Osteoblast (primary cell): ENCODE measurements around the gene UBE2J1. TPM values are rescaled to one million over a fixed set of nuclear protein-coding genes. Genes with fewer than 3 reads are reported as not detected.

ENCODE experiments used
- DNase-seq: peaks from one replicate; pipeline ENCODE4 v3.0.0; 2011; ENCODE audit warnings: low spot score, mixed read lengths; ENCODE audit not compliant: insufficient read length; ENCODE audit errors: missing footprints
- H2AFZ ChIP-seq: 2 replicates; pipeline ENCODE4 v1.6.0; 2011; ENCODE audit warnings: mild to moderate bottlenecking, low read length
- H3K27ac ChIP-seq: 2 replicates; pipeline ENCODE4 v1.5.1; 2011; ENCODE audit warnings: mild to moderate bottlenecking, low read depth, low read length, moderate library complexity
- H3K27me3 ChIP-seq: 2 replicates; pipeline ENCODE4 v1.6.0; 2012; ENCODE audit warnings: mild to moderate bottlenecking, control low read depth, inconsistent platforms, low read length, moderate library complexity; ENCODE audit not compliant: insufficient read depth
- H3K36me3 ChIP-seq: 2 replicates; pipeline ENCODE4 v1.5.1; 2011; ENCODE audit warnings: mild to moderate bottlenecking, low read length, control low read depth, moderate library complexity; ENCODE audit not compliant: insufficient read depth
- H3K4me1 ChIP-seq: 2 replicates; pipeline ENCODE4 v1.5.1; 2011; ENCODE audit warnings: mild to moderate bottlenecking, low read length, control low read depth, moderate library complexity; ENCODE audit not compliant: insufficient read depth
- H3K4me2 ChIP-seq: 2 replicates; pipeline ENCODE4 v1.6.0; 2011; ENCODE audit warnings: mild to moderate bottlenecking, low read length; ENCODE audit not compliant: insufficient read depth
- H3K4me3 ChIP-seq: fragments of 200-600 bp; sonication (generic); 3 replicates; pipeline ENCODE4 v1.5.1; 2012; ENCODE audit warnings: mild to moderate bottlenecking, low read length, inconsistent platforms; ENCODE audit not compliant: insufficient read depth
- H3K79me2 ChIP-seq: 2 replicates; pipeline ENCODE4 v1.6.0; 2012; ENCODE audit warnings: mild to moderate bottlenecking, low read length, control low read depth, inconsistent platforms; ENCODE audit not compliant: insufficient read depth
- H3K9me3 ChIP-seq: 2 replicates; pipeline ENCODE4 v1.5.1; 2011; ENCODE audit warnings: low read depth, low read length, control low read depth
- H4K20me1 ChIP-seq: 2 replicates; pipeline ENCODE4 v1.6.0; 2012; ENCODE audit warnings: mild to moderate bottlenecking, low read length, control low read depth; ENCODE audit not compliant: insufficient read depth
- total RNA-seq: library from RNA; depleted of rRNA; stranded (reverse); fragments of >200 nt; gene quantifications from 2 replicates; pipeline ENCODE4 v1.2.3, GENCODE V29; 2012
- TF ChIP-seq, protein P1 (sequence below): IDR thresholded peaks from 2 replicates; pipeline ENCODE4 v1.5.1; 2011; ENCODE audit warnings: mild to moderate bottlenecking, low read depth, low read length, moderate library complexity; ENCODE audit errors: extremely low read depth

Gene UBE2J1
- total RNA-seq, 1 donor = 44.5 TPM

DNA sequence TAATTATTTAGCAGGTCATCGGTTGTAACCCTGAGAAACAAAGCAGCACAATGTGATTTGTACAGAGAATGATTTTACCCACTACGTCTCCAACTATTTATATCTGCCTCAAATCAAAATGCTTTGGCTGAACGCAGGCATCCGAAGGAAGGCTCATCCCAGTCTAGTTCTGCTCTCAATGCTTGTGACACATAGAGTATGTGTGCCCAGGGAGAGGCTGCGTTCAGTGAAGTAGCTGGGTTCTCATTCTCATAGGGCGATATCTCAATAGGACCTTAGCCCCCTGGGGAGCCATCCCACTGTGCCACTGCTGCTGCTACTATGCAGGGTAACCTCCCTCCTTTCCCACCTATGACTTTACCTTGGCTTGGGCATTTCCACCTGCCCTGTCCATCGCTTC lies 37.8 kb downstream of the UBE2J1 start:
- no peak overlapping the region for H3K4me3 ChIP-seq
- peaks cover 5% of the 10 kb centered on the region for H3K27me3 ChIP-seq
- no peaks in the 10 kb centered on the region for H3K79me2 ChIP-seq
- peaks cover 12% of the 10 kb centered on the region for H4K20me1 ChIP-seq
- H2AFZ ChIP-seq = no peak overlapping the region
- peaks cover 28% of the 10 kb centered on the region for H3K4me1 ChIP-seq
- H3K27ac ChIP-seq = no peak overlapping the region
- H3K9me3 ChIP-seq = no peaks in the 10 kb centered on the region
- TF ChIP-seq, protein P1, sequence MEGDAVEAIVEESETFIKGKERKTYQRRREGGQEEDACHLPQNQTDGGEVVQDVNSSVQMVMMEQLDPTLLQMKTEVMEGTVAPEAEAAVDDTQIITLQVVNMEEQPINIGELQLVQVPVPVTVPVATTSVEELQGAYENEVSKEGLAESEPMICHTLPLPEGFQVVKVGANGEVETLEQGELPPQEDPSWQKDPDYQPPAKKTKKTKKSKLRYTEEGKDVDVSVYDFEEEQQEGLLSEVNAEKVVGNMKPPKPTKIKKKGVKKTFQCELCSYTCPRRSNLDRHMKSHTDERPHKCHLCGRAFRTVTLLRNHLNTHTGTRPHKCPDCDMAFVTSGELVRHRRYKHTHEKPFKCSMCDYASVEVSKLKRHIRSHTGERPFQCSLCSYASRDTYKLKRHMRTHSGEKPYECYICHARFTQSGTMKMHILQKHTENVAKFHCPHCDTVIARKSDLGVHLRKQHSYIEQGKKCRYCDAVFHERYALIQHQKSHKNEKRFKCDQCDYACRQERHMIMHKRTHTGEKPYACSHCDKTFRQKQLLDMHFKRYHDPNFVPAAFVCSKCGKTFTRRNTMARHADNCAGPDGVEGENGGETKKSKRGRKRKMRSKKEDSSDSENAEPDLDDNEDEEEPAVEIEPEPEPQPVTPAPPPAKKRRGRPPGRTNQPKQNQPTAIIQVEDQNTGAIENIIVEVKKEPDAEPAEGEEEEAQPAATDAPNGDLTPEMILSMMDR = no peak
- no peak overlapping the region for H3K4me2 ChIP-seq
- no peak for DNase-seq
- H3K36me3 ChIP-seq = peaks cover 4% of the 10 kb centered on the region

DNA sequence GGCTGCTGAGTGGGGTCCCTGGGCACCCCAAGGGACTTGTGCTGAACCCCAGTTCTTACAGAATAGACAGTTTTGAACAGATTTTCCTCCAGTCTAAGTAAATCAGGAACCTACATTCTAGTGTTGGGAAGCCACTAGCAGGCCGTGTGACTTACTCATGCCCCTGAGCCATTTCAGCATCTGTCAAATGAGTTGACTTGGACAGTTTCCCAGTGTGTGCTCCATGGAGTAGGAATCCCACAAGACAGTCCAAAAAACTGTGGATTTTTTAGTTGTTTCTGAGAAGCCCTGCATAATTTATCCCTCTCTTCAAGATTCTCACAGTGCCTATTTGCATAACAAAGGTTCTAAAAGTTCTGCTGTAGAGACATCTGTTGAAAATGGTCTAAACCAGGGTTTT lies 39.5 kb downstream of the UBE2J1 start:
- no peak overlapping the region for H2AFZ ChIP-seq
- peaks cover 12% of the 10 kb centered on the region for H4K20me1 ChIP-seq
- peaks cover 28% of the 10 kb centered on the region for H3K4me1 ChIP-seq
- peak; percentile 83 for DNase-seq
- H3K27me3 ChIP-seq = peaks cover 22% of the 10 kb centered on the region
- no peak overlapping the region for H3K4me3 ChIP-seq
- TF ChIP-seq, protein P1 = no peak
- no peaks in the 10 kb centered on the region for H3K9me3 ChIP-seq
- H3K4me2 ChIP-seq = no peak overlapping the region
- peaks cover 4% of the 10 kb centered on the region for H3K36me3 ChIP-seq
- H3K27ac ChIP-seq = no peak overlapping the region
- no peaks in the 10 kb centered on the region for H3K79me2 ChIP-seq

DNA sequence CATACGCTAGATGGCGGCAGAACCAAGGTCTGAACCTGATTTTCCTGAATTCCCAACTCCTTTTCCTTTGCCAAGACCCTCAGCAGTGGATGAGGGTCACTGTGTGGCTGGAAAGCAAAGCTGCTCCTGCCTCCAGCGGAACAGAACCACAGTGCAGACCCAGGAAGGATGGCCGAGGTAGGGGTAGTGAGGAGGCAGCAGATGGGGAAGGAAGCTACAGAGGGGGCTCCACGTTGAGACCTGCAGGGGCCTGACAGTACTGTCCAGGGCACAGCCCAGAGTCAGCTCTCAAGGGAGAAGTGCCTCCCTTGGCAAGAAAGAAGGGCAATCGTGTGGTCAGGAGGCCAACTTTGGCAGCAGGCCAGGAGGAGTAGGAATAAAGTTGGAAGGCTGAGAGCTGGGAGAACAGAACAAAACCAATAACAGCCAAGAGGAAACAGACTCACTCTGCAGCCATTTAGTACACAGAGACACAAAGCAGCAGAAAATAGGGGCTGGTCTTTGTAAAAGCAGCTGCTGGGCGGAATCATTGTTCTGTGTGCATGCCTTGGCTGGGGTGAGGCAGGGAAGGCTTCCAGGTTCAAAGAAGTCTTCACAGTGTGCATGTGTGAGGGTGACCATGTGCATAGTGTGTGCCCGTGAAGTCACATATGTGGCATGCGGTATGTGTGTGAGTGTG lies 40.5 kb downstream of the UBE2J1 start:
- H3K36me3 ChIP-seq = peaks cover 4% of the 10 kb centered on the region
- peaks cover 27% of the 10 kb centered on the region for H3K27me3 ChIP-seq
- DNase-seq = peak; percentile 72
- H3K79me2 ChIP-seq = no peaks in the 10 kb centered on the region
- peak overlapping the region; percentile 25 for H3K4me2 ChIP-seq
- H2AFZ ChIP-seq = no peak overlapping the region
- H3K27ac ChIP-seq = no peak overlapping the region
- H3K4me1 ChIP-seq = peaks cover 28% of the 10 kb centered on the region
- H3K9me3 ChIP-seq = no peaks in the 10 kb centered on the region
- TF ChIP-seq, protein P1 = peak; percentile 58
- H3K4me3 ChIP-seq = no peak overlapping the region
- H4K20me1 ChIP-seq = peaks cover 12% of the 10 kb centered on the region

DNA sequence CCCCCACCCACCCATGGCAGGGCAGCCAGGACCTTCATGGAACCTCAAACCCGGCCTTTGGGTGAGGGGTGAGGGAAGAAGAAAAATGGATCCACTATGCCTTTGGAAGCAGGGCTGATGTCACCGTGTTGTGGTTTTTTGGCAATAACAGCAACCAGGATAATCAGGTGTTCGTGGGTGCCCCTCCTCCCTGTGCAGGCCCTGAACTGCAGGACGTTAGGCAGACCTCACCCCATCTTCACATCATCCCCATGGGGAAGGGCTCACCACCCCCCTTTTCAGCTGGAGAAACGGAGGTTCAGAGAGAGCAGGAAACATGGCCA lies 41.0 kb downstream of the UBE2J1 start:
- Histone ChIP-seq H3K27ac (no peak overlapping the region), H3K27me3 (peaks cover 31% of the 10 kb centered on the region), H2AFZ (peak overlapping the region; percentile 2), H4K20me1 (peaks cover 12% of the 10 kb centered on the region), H3K4me2 (peak overlapping the region; percentile 25), H3K4me1 (peaks cover 28% of the 10 kb centered on the region), H3K4me3 (no peak overlapping the region), H3K79me2 (no peaks in the 10 kb centered on the region), H3K36me3 (peaks cover 4% of the 10 kb centered on the region), H3K9me3 (no peaks in the 10 kb centered on the region)
- TF ChIP-seq, protein P1 = no peak
- no peak for DNase-seq
